MM.1S (cell line): Measurements from ENCODE around the gene GOLGA6L1.
"Not testable (repeated sequence)": the region's sequence is repeated elsewhere in the genome, so short reads cannot be mapped to it uniquely, and the experiment has no call there.

ENCODE experiments used
- DNase-seq: peaks from one replicate; pipeline ENCODE4 v3.0.0-alpha.2; 2015
- H2AFZ ChIP-seq: fragments of 300-600 bp; sonication (generic); 2 replicates; pipeline ENCODE4 v1.6.0; 2016; ENCODE audit warnings: antibody characterized with exemption, low read length
- H3F3A ChIP-seq: fragments of 300-600 bp; sonication (generic); 2 replicates; pipeline ENCODE4 v1.6.1; 2016; ENCODE audit warnings: mild to moderate bottlenecking, antibody characterized with exemption, low read length, moderate library complexity, mixed read lengths; ENCODE audit not compliant: insufficient read depth
- H3K27ac ChIP-seq: fragments of 300-600 bp; sonication (generic); 2 replicates; pipeline ENCODE4 v1.5.1; 2016; ENCODE audit warnings: mild to moderate bottlenecking, low read length
- H3K27me3 ChIP-seq: fragments of 300-600 bp; sonication (generic); replicated peaks from 2 replicates; pipeline ENCODE4 v1.6.0; 2016; ENCODE audit warnings: low read length; ENCODE audit not compliant: insufficient read depth
- H3K36me3 ChIP-seq: fragments of 300-600 bp; sonication (generic); replicated peaks from 2 replicates; pipeline ENCODE4 v1.6.1; 2016; ENCODE audit warnings: mild to moderate bottlenecking, low read length, mixed read lengths; ENCODE audit not compliant: insufficient read depth
- H3K4me1 ChIP-seq: fragments of 300-600 bp; sonication (generic); 2 replicates; pipeline ENCODE4 v1.6.1; 2016; ENCODE audit warnings: low read length, mixed read lengths
- H3K4me2 ChIP-seq: fragments of 300-600 bp; sonication (generic); 2 replicates; pipeline ENCODE4 v1.6.0; 2016; ENCODE audit warnings: low read depth, low read length
- H3K4me3 ChIP-seq: fragments of 300-600 bp; sonication (generic); 2 replicates; pipeline ENCODE4 v1.5.1; 2016; ENCODE audit warnings: low read length, mixed read lengths
- H3K79me2 ChIP-seq: fragments of 300-600 bp; sonication (generic); 2 replicates; pipeline ENCODE4 v1.6.1; 2016; ENCODE audit warnings: mixed run types, low read length, mixed read lengths
- H3K9ac ChIP-seq: fragments of 300-600 bp; sonication (generic); 2 replicates; pipeline ENCODE4 v1.6.1; 2016; ENCODE audit warnings: low read length, mixed read lengths
- H3K9me2 ChIP-seq: fragments of 300-600 bp; sonication (generic); replicated peaks from 2 replicates; pipeline ENCODE4 v1.6.1; 2016; ENCODE audit warnings: mild to moderate bottlenecking, low read length, mixed read lengths; ENCODE audit not compliant: insufficient read depth
- H3K9me3 ChIP-seq: fragments of 300-600 bp; sonication (generic); replicated peaks from 2 replicates; pipeline ENCODE4 v1.6.1; 2016; ENCODE audit warnings: mild to moderate bottlenecking, low read length, mixed read lengths; ENCODE audit not compliant: insufficient read depth
- H4K20me1 ChIP-seq: fragments of 300-600 bp; sonication (generic); 2 replicates; pipeline ENCODE4 v1.6.1; 2016; ENCODE audit warnings: mild to moderate bottlenecking, low read length, moderate library complexity, mixed read lengths; ENCODE audit not compliant: insufficient read depth
- CTCF ChIP-seq: fragments of 300-600 bp; sonication (generic); IDR thresholded peaks from 2 replicates; pipeline ENCODE4 v1.5.1; 2016; ENCODE audit warnings: antibody characterized with exemption, low read length, mixed read lengths
- EZH2 ChIP-seq: fragments of 300-600 bp; sonication (generic); optimal IDR thresholded peaks from 2 replicates; pipeline ENCODE3; 2017; ENCODE audit warnings: low read depth, mild to moderate bottlenecking, antibody characterized with exemption, low read length, mixed read lengths
- EZH2phosphoT487 ChIP-seq: fragments of 300-600 bp; sonication (generic); IDR thresholded peaks from 2 replicates; pipeline ENCODE4 v1.6.1; 2018; ENCODE audit warnings: antibody characterized with exemption, low read length

The GOLGA6L1 gene

DNA sequence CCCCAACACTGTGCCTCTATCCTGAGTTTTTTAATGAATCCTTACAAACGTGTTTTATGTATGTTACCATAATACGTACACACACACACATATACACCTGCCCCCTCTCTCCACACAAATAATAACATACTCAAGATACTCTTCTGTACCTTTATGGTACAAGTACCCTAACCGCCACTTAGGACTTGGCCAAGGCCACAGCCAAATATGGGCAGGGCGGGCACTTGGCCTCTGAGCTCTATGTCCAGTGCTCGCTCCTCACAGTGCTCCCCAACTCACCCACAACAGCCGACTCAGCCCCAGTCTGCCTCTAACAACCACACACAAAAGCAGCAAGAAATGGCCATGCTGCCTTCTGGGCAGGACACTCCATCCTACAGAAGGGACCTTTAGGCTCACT, 3.8 kb downstream of the GOLGA6L1 start:
- H3K9me2 ChIP-seq, H3K36me3 ChIP-seq, H3K27ac ChIP-seq, H3K27me3 ChIP-seq, H2AFZ ChIP-seq, H3K79me2 ChIP-seq, H4K20me1 ChIP-seq, H3F3A ChIP-seq, H3K4me2 ChIP-seq, DNase-seq, H3K4me1 ChIP-seq, H3K4me3 ChIP-seq, H3K9me3 ChIP-seq, H3K9ac ChIP-seq: not testable (repeated sequence)

DNA sequence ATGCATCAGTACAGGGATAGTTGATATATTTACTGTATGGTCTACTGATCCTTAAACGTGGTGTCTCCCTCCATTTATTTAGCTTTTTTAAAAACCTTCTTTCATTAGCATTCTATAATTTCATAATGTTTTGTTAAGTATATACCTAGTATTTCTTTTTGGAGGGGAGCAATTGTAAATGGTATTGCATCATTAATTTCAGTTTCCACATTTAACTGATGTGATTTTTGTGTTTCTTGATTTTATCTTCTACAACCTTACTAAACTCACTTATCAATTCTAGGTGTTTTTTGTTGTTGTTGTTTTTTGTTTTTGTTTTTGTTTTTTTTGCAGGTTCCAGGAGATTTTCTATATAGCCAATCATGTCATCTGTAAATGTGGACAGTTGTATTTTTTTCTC, 18.4 kb downstream of the GOLGA6L1 start:
- no peak for TF ChIP-seq EZH2phosphoT487
- TF ChIP-seq CTCF = no peak
- TF ChIP-seq EZH2 = no peak
- H3F3A ChIP-seq = no peaks in the 10 kb centered on the region
- DNase-seq = no peak
- H4K20me1 ChIP-seq = no peaks in the 10 kb centered on the region
- no peak overlapping the region for H3K4me2 ChIP-seq
- no peaks in the 10 kb centered on the region for H3K36me3 ChIP-seq
- no peaks in the 10 kb centered on the region for H3K9me2 ChIP-seq
- H3K79me2 ChIP-seq = no peaks in the 10 kb centered on the region
- no peaks in the 10 kb centered on the region for H3K4me1 ChIP-seq
- no peak overlapping the region for H3K4me3 ChIP-seq
- no peaks in the 10 kb centered on the region for H3K27me3 ChIP-seq
- H3K27ac ChIP-seq = no peak overlapping the region
- no peak overlapping the region for H3K9ac ChIP-seq
- no peaks in the 10 kb centered on the region for H3K9me3 ChIP-seq
- no peak overlapping the region for H2AFZ ChIP-seq

- no peaks in the 10 kb centered on the region for H3K27me3 ChIP-seq
- H3K9me3 ChIP-seq = no peaks in the 10 kb centered on the region
- no peaks in the 10 kb centered on the region for H3K9me2 ChIP-seq
- no peak overlapping the region for H3K27ac ChIP-seq
- peaks cover 3% of the 10 kb centered on the region; the same call in 1 of the 2 replicates for H3K4me1 ChIP-seq
- no peaks in the 10 kb centered on the region for H3K36me3 ChIP-seq
- H2AFZ ChIP-seq = no peak overlapping the region
- TF ChIP-seq CTCF (no peak), EZH2 (no peak), EZH2phosphoT487 (no peak)
- H3K4me3 ChIP-seq = no peak overlapping the region
- H4K20me1 ChIP-seq = no peaks in the 10 kb centered on the region
- H3K4me2 ChIP-seq = no peak overlapping the region
- H3K79me2 ChIP-seq = no peaks in the 10 kb centered on the region
- H3F3A ChIP-seq = no peaks in the 10 kb centered on the region
- DNase-seq = no peak
- no peak overlapping the region for H3K9ac ChIP-seq
Measured at GRCh38 chr15:23095796-23096195, 40.8 kb downstream of the GOLGA6L1 start.

- no peak overlapping the region for H3K27ac ChIP-seq
- no peaks in the 10 kb centered on the region for H3K79me2 ChIP-seq
- no peaks in the 10 kb centered on the region for H3F3A ChIP-seq
- H3K9me2 ChIP-seq = no peaks in the 10 kb centered on the region
- no peaks in the 10 kb centered on the region for H3K4me1 ChIP-seq
- no peak overlapping the region for H3K4me3 ChIP-seq
- H3K4me2 ChIP-seq = no peak overlapping the region
- H3K27me3 ChIP-seq = no peaks in the 10 kb centered on the region
- no peaks in the 10 kb centered on the region for H3K36me3 ChIP-seq
- TF ChIP-seq EZH2 = no peak
- TF ChIP-seq CTCF = no peak
- TF ChIP-seq EZH2phosphoT487 = no peak
- no peaks in the 10 kb centered on the region for H4K20me1 ChIP-seq
- no peak overlapping the region for H2AFZ ChIP-seq
- DNase-seq = no peak
- no peaks in the 10 kb centered on the region for H3K9me3 ChIP-seq
- H3K9ac ChIP-seq = no peak overlapping the region
Measured at GRCh38 chr15:23083115-23083514, 53.5 kb downstream of the GOLGA6L1 start.

GRCh38 chr15:23081996-23082737, 54.5 kb downstream of the GOLGA6L1 start:
- not testable (repeated sequence) for H3K27ac ChIP-seq, H3K4me2 ChIP-seq

More at GRCh38 chr15:23081996-23082737, 54.5 kb downstream of the GOLGA6L1 start:
- not testable (repeated sequence) for H3K9me2 ChIP-seq, H3K4me1 ChIP-seq, H2AFZ ChIP-seq, H3K4me3 ChIP-seq, H4K20me1 ChIP-seq, DNase-seq, H3K27me3 ChIP-seq, H3K79me2 ChIP-seq, H3F3A ChIP-seq, H3K9me3 ChIP-seq, H3K9ac ChIP-seq, H3K36me3 ChIP-seq
